SIG-M5 treated with dmso at 0.1 percent for 504 hours (cell line): ENCODE data around the gene RPS2.

Source experiments
- DNase-seq: peaks from one replicate; lab custom pipeline; 2025; ENCODE audit not compliant: unreplicated experiment; lab: John Stamatoyannopoulos, UW

The RPS2 gene

DNA sequence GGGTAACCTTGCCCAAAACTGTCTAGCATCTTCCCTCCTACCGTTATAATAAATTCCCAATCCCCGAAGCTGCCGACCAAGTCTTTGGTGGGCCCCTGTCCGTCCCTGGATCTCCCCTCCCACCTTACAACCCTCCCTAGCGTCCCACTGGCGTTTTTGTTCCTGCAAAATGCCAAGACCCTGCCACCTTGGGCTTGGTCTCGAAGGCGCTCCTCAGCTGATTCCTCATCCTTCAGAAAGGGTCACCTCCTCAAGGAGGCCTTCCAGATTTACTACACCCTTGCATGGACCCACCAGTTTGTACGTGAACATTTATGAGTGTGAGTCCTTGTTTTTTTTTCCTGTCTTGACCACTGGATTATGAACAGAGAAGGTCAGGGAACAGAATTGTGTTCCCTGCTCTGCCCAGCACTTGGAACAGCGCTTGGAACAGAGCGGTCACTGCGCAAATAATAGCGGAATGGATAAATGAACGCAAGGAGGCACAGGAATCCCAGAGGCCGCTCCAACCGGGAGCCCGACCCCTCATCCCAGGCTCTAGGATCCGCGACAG, 18.4 kb upstream of the RPS2 start:
- no peak for DNase-seq

GRCh38 chr16:1982013-1982433, 17.4 kb upstream of the RPS2 start:
- DNase-seq = no peak

DNA sequence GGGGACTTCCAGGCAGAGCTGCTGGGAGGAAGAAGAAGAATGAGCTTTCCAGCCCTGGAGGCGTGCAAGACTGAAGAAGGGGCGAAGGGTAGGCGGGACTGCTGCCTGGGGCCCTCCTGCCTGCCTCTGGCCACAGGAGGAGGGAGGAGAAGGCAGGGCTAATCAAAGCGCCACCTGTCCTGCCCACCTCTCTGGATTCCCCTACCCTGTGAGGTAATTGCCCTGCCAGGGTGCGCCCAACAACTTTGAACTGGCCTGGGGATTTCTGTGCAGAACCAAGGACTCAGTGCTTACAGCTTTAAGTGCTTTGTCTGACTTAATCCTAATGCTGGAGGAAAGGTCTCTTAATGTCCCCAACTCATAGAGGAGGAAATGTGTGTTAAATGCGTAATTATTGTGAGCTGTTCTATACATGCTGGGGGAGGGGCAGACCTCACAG, 16.8 kb upstream of the RPS2 start, which contains the start of gene NOXO1:
Gene NOXO1 (minus strand): TSS at position 72 of the 439 bp plus-strand sequence. CDS start 290 bp downstream, outside the sequence.
- no peak for DNase-seq

DNA sequence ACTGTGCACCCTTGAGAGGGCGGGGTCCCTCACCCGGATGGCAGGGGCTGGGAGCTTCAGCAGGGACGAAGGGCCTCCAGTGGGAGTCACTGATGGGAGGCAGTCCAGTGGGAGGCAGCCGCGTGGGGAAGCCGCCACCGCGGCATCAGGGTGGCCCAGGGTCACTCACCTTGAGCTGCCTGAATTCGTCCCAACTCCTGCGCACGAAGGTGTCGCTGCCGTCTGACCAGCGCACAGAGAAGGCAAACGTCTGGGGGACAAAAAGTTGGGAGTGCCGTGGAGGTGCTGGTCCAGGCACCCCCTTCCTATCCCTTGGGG, 16.1 kb upstream of the RPS2 start:
- no peak for DNase-seq

DNA sequence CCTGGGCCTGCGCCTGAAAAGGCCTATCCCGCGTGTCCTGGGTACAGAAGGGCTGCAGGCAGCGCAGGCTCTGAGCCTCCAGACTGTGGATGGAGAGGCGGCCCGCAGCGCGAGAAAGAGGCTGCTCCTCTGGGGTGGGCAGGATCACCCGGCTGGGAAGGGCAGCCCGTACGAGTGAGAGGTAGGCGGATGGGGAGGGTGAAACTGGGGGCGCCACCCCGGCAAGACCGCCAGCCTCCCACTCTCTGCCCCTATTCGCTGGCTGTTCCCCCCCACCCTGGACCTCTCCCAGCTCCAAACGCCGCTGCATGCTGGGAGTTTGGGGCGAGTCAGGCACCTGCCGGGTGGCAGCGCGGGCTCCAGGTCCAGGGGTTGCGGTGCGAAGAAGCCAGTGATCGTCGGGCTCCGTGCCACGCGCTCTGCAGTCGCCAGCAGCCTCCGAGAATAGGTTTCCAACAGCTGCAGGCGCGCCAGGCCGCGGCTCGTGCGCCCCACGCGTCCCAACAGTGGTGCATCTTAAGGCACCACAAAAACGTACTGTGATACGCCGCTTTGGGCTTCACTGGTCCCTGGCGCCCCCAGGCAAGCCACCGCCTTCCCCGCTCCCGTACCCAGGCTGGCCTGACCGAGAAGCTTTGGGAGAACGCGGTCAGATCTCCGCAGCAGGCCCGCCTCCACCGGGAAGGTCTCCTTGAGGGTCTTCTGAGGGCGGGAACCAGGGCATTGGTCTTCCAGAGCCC, 15.6 kb upstream of the RPS2 start:
- no peak for DNase-seq

DNA sequence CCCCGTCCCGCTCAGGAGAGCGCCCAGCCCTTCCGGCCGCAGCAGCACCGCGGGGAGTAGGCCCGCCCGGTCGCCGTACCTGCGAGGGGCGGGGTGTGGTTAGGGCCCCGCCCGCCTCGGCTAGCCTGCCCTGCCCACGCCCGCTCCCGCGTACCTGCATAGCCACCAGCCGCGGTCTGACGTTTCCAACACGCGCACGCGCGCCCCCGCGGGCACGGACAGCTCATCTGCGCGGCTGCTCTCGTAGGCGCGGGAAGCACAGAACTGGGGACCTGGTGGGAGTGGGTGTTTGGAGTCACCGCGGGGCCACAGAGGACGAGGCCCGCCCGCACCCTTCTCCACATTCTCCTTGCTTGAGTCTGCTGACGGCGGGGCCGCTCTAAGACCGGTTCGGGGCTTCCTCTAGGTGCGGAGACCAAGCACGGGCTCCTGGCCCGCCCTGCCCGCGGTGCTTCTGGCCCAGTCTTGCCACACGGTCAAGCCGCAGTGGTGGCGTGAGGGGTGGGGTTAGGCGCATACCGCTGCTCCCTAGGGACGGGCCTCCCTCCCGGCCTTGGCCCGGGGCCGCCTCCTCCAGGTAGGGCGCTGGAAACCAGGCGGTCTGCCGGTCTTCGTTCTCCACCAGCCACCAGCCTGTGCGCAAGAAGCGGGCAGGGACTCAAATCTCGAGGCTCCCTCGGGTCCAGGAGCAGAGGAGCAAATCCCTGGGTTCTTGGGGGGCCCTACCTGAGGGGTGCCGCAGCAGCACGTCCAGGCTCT, 14.8 kb upstream of the RPS2 start:
- no peak for DNase-seq

DNA sequence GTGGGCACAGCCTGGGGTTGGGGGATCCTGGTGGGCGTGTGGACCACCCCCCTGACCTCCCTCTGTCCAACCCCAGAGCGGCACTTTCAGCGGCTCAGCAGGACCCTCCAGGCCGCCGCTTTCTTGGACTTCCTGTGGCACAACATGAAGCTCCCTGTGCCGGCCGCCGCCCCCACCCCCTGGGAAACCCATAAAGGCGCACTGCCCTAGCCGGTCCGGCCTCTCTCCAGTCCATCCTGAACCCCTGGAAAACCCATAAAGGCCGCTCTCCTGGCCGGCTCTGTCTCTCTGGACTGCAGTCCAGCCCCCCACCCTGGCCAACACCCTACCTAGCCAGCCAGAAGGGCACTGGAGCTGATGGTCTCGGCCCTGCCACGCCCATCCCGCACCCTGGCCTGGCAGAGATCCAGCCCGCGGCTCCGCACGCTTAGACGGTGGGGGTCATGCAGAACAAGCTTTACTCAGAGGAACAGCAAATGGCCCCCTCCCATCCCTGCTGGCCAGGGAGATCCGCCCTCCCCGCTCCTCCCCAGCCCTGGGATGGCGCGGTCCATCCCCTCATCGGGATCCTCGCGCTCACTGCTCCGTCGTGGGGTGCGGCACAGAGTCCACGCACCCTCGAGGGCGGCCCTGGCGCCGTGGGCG, 14.0 kb upstream of the RPS2 start:
- DNase-seq = no peak

- DNase-seq = no peak
Observed at GRCh38 chr16:1977875-1978268, 13.2 kb upstream of the RPS2 start.

GRCh38 chr16:1976951-1977874, 12.6 kb upstream of the RPS2 start:
- DNase-seq = no peak

- DNase-seq = no peak
Observed at GRCh38 chr16:1976216-1976520, 11.5 kb upstream of the RPS2 start.

DNA sequence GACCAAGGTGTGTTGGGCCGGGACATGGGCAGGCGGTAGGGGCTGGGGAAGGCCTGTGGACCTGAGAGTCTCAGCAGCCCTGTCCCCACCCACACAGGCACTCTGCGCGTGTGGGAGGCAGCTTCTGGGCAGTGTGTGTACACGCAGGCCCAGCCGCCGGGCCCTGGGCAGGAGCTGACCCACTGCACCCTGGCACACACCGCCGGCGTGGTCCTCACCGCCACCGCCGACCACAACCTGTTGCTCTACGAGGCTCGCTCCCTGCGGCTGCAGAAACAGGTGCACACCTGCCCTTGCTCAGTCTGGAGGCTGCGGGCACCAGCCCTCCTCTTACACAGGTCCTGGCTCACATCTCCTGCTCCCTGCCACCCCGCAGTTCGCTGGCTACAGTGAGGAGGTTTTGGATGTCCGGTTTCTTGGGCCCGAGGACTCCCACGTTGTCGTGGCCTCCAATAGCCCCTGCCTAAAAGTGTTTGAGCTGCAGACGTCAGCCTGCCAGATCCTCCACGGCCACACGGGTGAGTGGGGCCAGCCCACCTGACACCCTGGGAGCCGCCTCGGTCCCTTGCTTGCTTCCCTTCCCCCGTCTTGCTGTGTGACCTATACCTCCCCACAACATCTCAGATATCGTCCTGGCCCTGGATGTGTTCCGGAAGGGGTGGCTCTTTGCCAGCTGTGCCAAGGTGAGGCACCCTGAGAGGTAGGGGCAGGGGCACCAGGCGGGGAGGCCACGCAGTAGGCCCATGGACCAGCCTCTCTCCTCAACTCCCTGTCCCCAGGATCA, 11.0 kb upstream of the RPS2 start:
- DNase-seq = no peak

- no peak for DNase-seq
Observed at GRCh38 chr16:1974157-1975070, 9.8 kb upstream of the RPS2 start.

GRCh38 chr16:1973461-1974156, 9.0 kb upstream of the RPS2 start:
- no peak for DNase-seq

DNA sequence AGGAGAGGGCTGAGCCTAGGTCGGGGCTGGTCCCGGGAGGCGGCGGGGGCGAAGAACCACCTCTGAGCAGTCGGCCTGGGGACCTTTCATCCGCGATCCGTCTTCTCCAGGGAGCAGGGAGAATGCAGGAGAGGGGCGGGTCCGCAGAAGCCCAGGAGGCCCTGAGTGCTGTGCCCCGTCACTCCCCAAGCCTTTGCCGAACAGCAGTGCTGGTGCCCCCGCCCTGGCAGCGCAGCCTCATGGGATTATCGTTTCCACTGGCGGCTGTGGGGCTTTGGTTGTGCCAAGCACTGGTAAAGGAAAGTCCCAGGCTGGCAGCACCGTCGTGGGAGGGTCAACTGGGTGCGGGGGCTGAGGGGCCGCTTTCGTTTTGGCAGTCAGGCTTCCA, 7.9 kb upstream of the RPS2 start:
- DNase-seq = no peak

DNA sequence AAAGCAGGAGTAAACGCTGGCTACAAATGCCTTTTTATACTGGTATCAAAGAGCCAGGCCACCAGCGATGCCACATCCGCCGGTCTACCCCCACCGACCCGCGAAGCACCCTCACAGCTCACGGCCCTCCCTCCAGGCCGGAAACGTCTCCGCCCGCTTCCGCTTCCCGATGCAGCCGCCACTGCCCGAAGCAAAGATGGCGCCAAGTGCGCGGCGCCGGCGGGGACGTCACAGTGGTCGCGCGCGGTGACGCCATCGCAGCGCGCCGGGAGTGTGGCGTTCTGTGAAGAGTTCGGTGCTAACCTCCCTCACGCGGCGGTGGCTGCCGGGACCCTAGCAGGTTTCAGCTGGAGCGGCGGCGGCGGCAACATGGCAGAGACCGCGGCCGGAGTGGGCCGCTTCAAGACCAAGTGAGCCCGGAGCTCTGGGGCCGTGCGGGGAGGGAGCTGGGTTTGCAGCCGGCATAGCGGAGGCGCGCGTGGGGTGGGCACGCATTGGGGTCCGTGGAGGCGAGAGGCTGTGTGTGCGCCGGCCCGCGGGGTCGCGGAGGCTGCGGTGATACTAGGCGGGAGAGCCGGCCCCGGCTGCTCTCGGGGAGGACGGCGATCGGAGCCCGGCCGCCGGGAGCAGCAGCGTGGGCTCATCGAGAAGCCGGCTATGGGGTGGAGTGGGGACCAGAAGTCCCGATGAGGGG, 7.3 kb upstream of the RPS2 start, which contains the start of gene TBL3:
Gene TBL3 (plus strand): TSS at position 258 of the 694 bp plus-strand sequence. CDS start 112 bp downstream, at position 370.
- peak; percentile 87 for DNase-seq

GRCh38 chr16:1968146-1968953, 3.7 kb upstream of the RPS2 start:
- no peak for DNase-seq

DNA sequence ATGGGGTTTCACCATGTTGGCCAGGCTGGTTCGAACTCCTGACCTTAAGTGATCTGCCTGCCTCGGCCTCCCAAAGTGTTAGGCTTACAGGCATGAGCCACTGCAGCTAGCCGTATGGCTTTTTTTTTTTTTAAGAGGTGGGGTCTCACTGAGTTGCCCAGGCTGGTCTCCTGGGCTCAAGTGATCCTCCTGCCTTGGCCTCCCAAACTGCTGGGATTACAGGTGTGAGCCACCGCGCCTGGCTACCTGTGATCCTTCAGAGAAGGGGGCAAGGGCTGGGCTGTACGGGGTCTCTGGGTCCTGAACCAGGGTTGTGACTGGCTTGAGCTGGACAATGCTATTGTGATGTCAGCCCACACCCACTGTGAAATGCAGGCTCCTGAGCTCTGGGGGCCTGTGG, 1.8 kb upstream of the RPS2 start, which contains the start of gene RNF151:
Gene RNF151 (plus strand): TSS at position 397 of the 400 bp plus-strand sequence. CDS start 26 bp downstream, outside the sequence.
- DNase-seq = no peak
